HS-27A (cell line): Measurements from ENCODE around the gene CR1L.
A peak's percentile ranks its signal among the peaks of the same experiment; 100 is the strongest.
"Not testable (repeated sequence)": the region's sequence is repeated elsewhere in the genome, so short reads cannot be mapped to it uniquely, and the experiment has no call there.

Source experiments
- DNase-seq: peaks from one replicate; pipeline ENCODE4 v3.0.0-alpha.2; 2012; ENCODE audit warnings: low read depth, missing footprints

Gene CR1L

DNA sequence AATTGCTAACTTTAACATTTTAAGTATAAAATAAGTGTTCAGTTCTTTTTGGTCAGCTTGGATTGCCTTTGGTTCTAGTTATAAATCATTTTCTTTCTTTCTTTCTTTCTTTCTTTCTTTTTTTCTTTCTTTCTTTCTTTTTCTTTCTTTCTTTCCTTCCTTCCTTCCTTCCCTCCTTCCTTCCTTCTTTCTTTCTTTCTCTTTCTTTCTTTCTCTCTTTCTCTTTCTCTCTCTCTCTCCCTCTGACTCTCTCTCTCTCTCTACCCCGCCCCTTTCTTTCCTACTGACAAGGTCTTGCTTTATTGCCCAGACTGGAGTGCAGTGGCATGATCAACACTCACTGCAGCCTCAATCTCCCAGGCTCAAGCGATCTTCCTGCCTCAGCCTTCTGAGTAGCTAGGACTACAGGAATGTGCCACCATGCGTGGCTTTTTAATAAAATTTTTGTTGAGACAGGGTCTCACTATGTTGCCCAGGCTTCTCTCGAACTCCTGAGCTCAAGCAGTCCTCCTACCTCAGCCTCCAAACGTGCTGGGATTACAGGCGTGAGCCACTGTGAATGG lies 38.0 kb downstream of the CR1L start:
- DNase-seq, result not testable (repeated sequence)

- DNase-seq, result not testable (repeated sequence)
Observed at GRCh38 chr1:207690551-207690950, 45.6 kb downstream of the CR1L start.

- DNase-seq, result no peak
Observed at GRCh38 chr1:207691010-207691409, 46.1 kb downstream of the CR1L start.

DNA sequence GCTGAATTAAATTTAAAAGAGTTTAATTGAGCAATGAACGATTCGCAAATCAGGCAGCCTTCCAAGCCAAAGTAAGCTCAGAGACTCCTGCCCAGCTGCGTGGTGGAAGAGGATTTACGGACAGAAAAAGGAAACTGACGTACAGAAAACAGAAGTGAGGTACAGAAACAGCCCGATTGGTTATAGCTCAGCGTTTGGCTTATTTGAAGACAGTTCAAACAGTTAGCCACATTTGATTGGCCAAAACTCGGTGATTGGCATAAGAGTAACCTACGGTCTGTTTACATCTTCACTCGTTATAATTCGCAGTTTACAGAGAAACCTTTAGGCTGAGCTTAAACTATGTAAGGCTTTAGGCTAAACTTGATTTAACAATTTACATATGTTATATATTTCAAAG lies 46.9 kb downstream of the CR1L start:
- no peak for DNase-seq

DNA sequence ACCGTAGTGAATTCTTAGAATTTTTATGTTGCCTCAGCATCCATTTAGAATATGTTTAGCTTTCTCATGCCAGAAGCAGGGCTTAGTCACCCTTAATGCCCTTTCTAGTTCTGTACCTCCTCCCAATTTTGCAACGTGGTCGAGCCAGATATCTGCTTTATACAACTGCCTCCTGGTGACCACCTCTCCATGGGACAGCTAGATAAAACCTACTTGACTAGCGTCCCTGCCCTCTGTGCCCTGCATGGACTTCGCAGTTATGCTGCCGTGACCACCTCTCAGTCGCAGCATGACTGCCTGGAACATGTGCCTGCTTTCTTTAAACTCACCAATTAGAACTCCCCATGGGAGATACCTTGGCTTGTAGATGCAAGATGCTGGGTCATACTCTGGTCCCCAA lies 47.4 kb downstream of the CR1L start:
- DNase-seq, result not testable (repeated sequence)

GRCh38 chr1:207695891-207696290 lies 51.0 kb downstream of the CR1L start:
- no peak for DNase-seq

- DNase-seq, result peak; percentile 35
Observed at GRCh38 chr1:207698822-207699483, 54.0 kb downstream of the CR1L start.

- no peak for DNase-seq
Observed at GRCh38 chr1:207702317-207702716, 57.4 kb downstream of the CR1L start.

- no peak for DNase-seq
Observed at GRCh38 chr1:207703712-207704111, 58.8 kb downstream of the CR1L start.

GRCh38 chr1:207708004-207708403 lies 63.1 kb downstream of the CR1L start:
- not testable (repeated sequence) for DNase-seq

DNA sequence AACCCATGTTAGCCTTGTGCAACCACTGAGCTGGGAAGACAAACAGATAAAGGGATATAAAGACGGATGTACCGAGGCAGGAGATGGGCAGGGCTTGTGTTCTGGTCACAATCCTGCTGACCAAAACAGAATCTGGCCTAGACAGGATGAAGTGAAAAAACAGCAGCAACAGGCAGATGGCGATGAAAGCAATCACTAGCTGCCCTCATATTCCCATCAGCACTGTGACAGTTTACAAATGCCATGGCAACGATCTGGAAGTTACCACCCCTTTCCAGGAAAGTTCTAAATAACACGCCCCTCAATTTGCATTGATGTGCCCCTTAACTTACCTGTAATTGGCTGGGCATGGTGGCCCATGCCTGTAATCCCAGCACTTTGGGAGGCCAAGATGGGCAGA lies 66.4 kb downstream of the CR1L start:
- DNase-seq, result no peak

DNA sequence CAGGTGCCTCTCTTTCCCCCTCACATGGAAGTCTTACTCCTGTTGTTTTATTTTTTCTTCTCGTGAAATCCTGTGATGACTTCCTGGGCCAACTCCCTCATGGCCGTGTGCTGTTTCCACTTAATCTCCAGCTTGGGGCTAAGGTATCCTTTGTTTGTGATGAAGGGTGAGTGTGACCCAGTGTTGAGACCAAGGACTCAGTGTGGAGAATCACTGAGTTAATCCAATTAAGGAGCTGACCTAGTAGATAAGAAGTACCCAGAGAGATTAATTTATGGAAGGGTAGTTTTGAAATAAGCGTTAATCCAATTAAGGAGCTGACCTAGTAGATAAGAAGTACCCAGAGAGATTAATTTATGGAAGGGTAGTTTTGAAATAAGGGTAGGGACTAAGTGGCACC lies 67.8 kb downstream of the CR1L start:
- not testable (repeated sequence) for DNase-seq

DNA sequence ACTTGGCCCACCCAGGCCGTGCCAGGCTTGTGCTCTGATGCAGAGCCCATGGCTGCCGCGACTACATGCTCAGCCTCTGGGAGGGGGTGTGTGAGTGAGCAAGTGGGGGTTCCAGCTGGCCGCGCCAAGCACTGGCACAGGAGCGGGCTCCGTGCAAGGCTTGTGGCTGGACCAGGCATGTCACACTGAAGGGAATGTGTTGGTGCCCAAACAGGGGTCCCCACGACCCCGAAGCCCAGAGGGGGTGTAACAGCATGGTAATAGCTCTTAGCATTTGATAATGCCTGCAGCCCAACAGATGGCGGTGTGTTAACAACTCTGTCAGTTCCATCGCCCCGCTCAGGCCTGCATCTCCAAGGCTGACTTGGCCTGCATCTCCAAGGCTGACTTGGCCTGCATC lies 68.6 kb downstream of the CR1L start:
- DNase-seq, result no peak

- DNase-seq, result no peak
Observed at GRCh38 chr1:207719234-207719633, 74.3 kb downstream of the CR1L start.

- not testable (repeated sequence) for DNase-seq
Observed at GRCh38 chr1:207728200-207728858, 83.4 kb downstream of the CR1L start.

DNA sequence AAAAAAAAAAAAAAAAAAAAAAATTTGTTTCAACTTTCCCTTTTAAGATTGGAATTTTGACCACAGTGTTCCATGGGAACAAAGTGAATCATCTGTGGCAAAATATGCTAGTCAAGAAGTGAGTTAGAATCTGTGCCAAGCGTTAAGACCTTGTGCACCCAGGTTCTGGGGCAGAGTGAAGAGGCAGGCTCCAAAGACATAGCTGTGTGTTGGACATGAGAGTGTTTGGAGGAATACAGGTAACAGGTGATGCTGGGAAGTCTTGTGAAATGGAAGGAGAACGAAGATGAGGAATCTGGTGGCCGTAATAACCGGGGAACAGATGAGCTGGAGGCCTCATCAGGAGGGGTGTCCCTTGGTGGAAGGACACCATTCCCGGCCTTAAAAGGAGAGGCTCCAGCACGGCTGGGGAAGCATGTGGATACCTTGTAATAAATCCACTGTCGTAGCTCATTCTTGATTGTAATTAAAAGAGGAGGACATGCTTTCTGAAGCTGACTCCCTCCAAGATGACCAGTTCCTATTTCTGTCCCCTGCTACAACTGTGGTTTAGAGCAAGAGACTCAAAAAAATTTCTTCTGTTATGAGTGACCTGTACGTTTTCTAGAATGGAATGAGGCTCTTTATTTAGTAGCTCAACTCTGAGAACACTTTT lies 92.7 kb downstream of the CR1L start:
- DNase-seq, result not testable (repeated sequence)

- not testable (repeated sequence) for DNase-seq
Observed at GRCh38 chr1:207738158-207738659, 93.3 kb downstream of the CR1L start.

DNA sequence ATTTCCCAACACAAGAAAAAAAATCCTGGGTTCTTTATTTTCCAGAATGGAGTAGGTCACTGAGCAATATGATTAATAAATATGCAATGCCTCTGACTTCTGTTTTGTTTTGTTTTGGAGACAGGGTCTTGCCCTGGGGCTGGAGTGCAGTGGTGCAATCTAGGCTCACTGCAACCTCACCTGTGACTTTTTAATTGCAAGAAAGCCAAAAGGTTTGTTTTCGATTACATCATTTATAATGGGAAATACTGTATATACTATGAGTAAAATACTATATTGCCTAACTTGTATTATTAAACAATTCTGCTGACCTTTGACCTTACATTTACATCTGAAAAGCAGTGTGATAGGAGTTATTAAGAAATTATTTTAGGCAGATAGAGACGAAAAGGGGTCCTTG lies 95.3 kb downstream of the CR1L start:
- DNase-seq, result no peak

DNA sequence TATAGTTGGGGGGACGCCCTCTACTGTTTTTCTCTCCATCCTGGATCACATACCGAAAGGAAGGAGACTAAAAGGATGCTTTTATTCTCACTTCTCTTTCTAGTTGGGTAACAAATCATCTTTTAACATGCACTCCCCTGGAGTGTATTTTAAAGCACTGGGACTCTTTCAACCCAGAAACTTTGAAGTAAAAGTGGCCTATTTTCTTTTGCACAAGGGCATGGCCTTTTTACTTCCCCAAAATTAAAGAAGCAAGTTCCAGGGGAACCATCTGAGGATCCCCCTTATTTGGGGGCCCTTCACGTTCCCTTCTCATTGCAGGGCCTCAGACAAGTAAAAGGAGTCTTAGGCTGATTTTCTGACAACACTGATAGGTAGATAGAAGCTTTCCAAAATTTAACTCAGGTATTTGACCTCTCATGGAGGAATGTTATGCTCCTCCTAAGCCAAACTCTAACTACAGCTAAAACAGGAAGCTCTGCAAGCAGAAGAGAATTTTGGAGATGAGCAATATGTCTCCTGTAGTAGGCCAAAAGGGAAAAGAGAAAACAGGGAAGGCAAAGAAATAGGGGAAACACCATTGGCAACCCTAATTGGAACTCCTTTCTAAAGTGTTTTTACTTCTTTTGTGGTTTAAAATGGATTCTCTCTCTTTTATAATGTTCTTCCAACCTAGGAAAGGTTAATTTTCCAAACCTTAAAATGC lies 98.1 kb downstream of the CR1L start:
- DNase-seq, result no peak

- DNase-seq, result no peak
Observed at GRCh38 chr1:207744000-207744534, 99.1 kb downstream of the CR1L start.

- DNase-seq, result peak; percentile 12
Observed at GRCh38 chr1:207745285-207745684, 100.4 kb downstream of the CR1L start.
